ENCODE measurements around the gene TEX53.

DNA sequence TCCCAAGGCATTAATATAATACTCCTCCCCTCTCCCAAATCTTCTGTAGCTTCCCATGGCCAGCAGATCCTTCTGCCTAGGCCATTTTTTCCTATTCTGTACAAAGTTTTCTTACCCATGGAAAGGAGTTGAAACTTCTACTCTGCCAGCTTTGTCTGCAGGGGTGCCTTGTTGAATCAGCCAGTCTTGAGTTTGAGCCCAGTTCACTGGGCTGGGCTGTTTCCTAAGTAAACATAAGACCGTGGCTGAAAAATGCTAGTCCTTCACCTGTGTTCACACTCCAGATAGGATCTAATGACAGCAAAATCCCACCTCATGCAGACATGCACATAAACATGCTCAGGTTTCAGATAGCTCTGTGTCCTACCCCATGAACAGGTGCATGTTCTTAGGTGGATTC, 14.0 kb upstream of the TEX53 start:
- no peak for TF ChIP-seq POLR2AphosphoS5 (IDR thresholded peaks at IDR 0.05; ENCODE audit: low read depth, low read length)
- no peak for TF ChIP-seq POLR2A (IDR thresholded peaks at IDR 0.05; ENCODE audit: low read depth, low read length)
- no peak for TF ChIP-seq POU2F2 (IDR thresholded peaks at IDR 0.05; ENCODE audit: low read depth, low read length)
- TF ChIP-seq TAF1 (IDR thresholded peaks at IDR 0.05; ENCODE audit: low read depth, low read length), result no peak
- no peak for TF ChIP-seq PAX5 (IDR thresholded peaks at IDR 0.05; ENCODE audit: insufficient read depth, low read length, severe bottlenecking)
- TF ChIP-seq SPI1 (IDR thresholded peaks at IDR 0.05; ENCODE audit: low read depth, low read length), result no peak

Data from GM12891 (cell line).